ENCODE results near the gene AKR1D1. TPM values are rescaled to one million over a fixed set of nuclear protein-coding genes. Genes with fewer than 3 reads are reported as not detected.

Gene AKR1D1
- total RNA-seq, 1 experiment from 2014 or later, result 2.3 TPM

DNA sequence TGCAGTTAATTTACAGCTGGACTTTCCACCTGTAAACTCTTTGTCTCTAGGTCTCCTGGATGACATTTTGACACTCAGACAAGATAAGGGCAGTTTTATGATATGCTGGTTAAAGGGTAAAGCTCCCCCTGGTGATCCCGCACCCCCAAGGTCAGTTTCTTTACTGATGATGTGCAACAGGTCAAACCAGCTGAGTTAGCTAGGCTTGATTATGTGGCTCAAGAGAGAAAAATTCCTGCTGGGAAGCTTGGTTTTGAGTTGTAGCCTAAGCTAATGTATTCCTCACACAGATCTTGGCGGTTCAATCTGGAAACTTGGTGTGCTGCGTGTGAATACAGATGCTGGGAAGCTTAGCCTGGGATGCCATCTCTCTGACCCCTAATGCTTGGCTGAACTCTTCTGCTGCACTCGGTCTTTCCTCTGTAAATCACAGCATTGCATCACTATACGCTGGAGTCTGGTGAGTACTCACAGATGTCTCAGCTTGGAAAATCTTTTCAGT lies 11.4 kb upstream of the AKR1D1 start:
- no peaks in the 10 kb centered on the region; the same call in 1 of the 2 replicates for H3K36me3 ChIP-seq (ENCODE audit: control insufficient read depth, insufficient read depth, low read length)
- Mint-ChIP-seq H3K4me3 (ENCODE audit: unreplicated experiment) (peak overlapping the region; percentile 34), H3K9me3 (ENCODE audit: unreplicated experiment) (peaks cover 15% of the 10 kb centered on the region), H3K36me3 (ENCODE audit: insufficient read depth, unreplicated experiment) (no peaks in the 10 kb centered on the region), H3K27me3 (ENCODE audit: insufficient read depth, unreplicated experiment) (no peaks in the 10 kb centered on the region), H3K4me1 (ENCODE audit: low read depth, unreplicated experiment) (peaks cover 34% of the 10 kb centered on the region), H3K27ac (ENCODE audit: unreplicated experiment) (no peak overlapping the region)
- peak; percentile 71 to 81 for DNase-seq
- intact Hi-C loops (cut with micrococcal nuclease; ENCODE audit: unreplicated experiment), result loop anchor here (1.0 kb wide), 1 partner anchor 40 kb away; no protein-coding TSS in a partner anchor
- ChIA-PET POLR2A (interaction anchor here (0.7 kb wide), 1 partner anchor 35 kb away, joined by 3 read pairs; no protein-coding TSS in a partner anchor), CTCF (interaction anchor here (1.4 kb wide), 1 partner anchor 674 kb away, joined by 4 read pairs; no protein-coding TSS in a partner anchor)
- peaks cover 51% of the 10 kb centered on the region for H3K4me1 ChIP-seq
- BruUV-seq (replicated peaks), result no TSS peak
- no peaks in the 10 kb centered on the region for H3K27me3 ChIP-seq (replicated peaks; ENCODE audit: control insufficient read depth, insufficient read depth, low read length)
- peaks cover 3% of the 10 kb centered on the region; the same call in 1 of the 2 replicates for H3K9me3 ChIP-seq
- peak overlapping the region; percentile 17 for H3K4me3 ChIP-seq (ENCODE audit: low read depth, low read length)
- peak in 1 of 2 experiments; percentile 37 for TF ChIP-seq CTCF (IDR thresholded peaks at IDR 0.05; ENCODE audit: insufficient read depth in 1 of 2, low read depth in 1 of 2, low read length in 1 of 2, severe bottlenecking in 1 of 2, unreplicated experiment in 1 of 2)

DNA sequence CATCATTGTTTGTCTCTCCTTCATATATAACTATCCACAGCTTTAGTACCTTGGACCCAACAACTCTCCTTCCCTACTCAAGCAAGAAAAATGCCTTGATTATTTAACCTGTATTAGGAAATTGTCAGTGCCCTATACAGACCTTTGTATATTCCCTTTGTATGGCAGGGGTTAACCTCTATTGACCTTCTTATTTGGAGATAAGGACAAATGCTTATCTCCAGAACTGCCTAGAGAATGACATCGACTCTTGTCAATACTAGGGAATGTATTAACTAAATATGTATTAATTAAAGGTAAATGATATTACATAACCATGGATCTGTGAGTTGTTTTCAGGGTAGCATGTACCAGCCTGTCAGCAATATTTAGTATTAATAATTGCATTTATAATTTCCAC lies 10.4 kb upstream of the AKR1D1 start:
- CTCF ChIA-PET, result interaction anchor here (1.4 kb wide), 1 partner anchor 673 kb away, joined by 4 read pairs; no protein-coding TSS in a partner anchor
- peak in 1 of 2 experiments; percentile 28 for DNase-seq
- intact Hi-C loops (cut with micrococcal nuclease; ENCODE audit: unreplicated experiment), result loop anchor here (1.0 kb wide), 1 partner anchor 41 kb away; no protein-coding TSS in a partner anchor
- Mint-ChIP-seq H3K36me3 (ENCODE audit: insufficient read depth, unreplicated experiment) (no peaks in the 10 kb centered on the region), H3K9me3 (ENCODE audit: unreplicated experiment) (peaks cover 20% of the 10 kb centered on the region), H3K27ac (ENCODE audit: unreplicated experiment) (no peak overlapping the region), H3K4me1 (ENCODE audit: low read depth, unreplicated experiment) (peaks cover 34% of the 10 kb centered on the region), H3K27me3 (ENCODE audit: insufficient read depth, unreplicated experiment) (no peaks in the 10 kb centered on the region), H3K4me3 (ENCODE audit: unreplicated experiment) (peak overlapping the region; percentile 62)
- BruUV-seq (replicated peaks), result no TSS peak
- H3K4me1 ChIP-seq, result peaks cover 51% of the 10 kb centered on the region
- H3K27me3 ChIP-seq (replicated peaks; ENCODE audit: control insufficient read depth, insufficient read depth, low read length), result no peaks in the 10 kb centered on the region
- H3K36me3 ChIP-seq (ENCODE audit: control insufficient read depth, insufficient read depth, low read length), result no peaks in the 10 kb centered on the region; the same call in 1 of the 2 replicates
- no peak for TF ChIP-seq CTCF (IDR thresholded peaks at IDR 0.05; ENCODE audit: insufficient read depth in 1 of 2, low read depth in 1 of 2, low read length in 1 of 2, severe bottlenecking in 1 of 2, unreplicated experiment in 1 of 2)
- H3K4me3 ChIP-seq (ENCODE audit: low read depth, low read length), result peak overlapping the region; percentile 3; the same call in 1 of the 2 replicates
- POLR2A ChIA-PET, result interaction anchor here (0.5 to 0.6 kb wide), 2 partner anchors 12 to 51 kb away, joined by 3 read pairs; no protein-coding TSS in a partner anchor
- H3K9me3 ChIP-seq, result peaks cover 3% of the 10 kb centered on the region; the same call in 1 of the 2 replicates

DNA sequence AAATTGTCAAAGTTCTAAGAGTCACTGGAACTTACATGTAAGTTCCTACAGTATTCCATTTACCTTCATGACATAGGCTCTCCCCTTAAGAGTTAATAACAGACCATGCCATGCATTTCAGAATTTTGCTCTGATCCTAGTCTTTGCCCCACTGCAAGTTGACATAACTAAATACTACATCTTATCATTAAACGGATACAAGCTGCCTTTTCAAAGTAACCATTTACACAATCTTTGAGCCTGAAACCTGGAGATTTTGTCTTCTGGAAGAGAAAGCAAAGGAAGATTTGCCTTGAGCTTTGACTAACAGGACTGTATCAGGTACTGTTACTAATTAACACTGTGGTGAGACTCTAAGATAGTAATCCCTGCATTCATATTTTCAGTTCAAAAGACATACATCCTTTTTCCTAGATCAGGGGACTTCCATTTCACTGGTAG lies 9.3 kb upstream of the AKR1D1 start:
- Mint-ChIP-seq H3K36me3 (ENCODE audit: insufficient read depth, unreplicated experiment) (no peaks in the 10 kb centered on the region), H3K4me3 (ENCODE audit: unreplicated experiment) (peak overlapping the region; percentile 34), H3K4me1 (ENCODE audit: low read depth, unreplicated experiment) (peaks cover 29% of the 10 kb centered on the region), H3K9me3 (ENCODE audit: unreplicated experiment) (peaks cover 25% of the 10 kb centered on the region), H3K27me3 (ENCODE audit: insufficient read depth, unreplicated experiment) (no peaks in the 10 kb centered on the region), H3K27ac (ENCODE audit: unreplicated experiment) (no peak overlapping the region)
- intact Hi-C loops (cut with micrococcal nuclease; ENCODE audit: unreplicated experiment), result no loop called here
- Histone ChIP-seq H3K4me3 (ENCODE audit: low read depth, low read length) (no peak overlapping the region), H3K27me3 (replicated peaks; ENCODE audit: control insufficient read depth, insufficient read depth, low read length) (no peaks in the 10 kb centered on the region), H3K4me1 (peaks cover 51% of the 10 kb centered on the region), H3K9me3 (peaks cover 3% of the 10 kb centered on the region; the same call in 1 of the 2 replicates), H3K36me3 (ENCODE audit: control insufficient read depth, insufficient read depth, low read length) (no peaks in the 10 kb centered on the region; the same call in 1 of the 2 replicates)
- peak in 1 of 2 experiments; percentile 15 for DNase-seq
- no peak for TF ChIP-seq CTCF (IDR thresholded peaks at IDR 0.05; ENCODE audit: insufficient read depth in 1 of 2, low read depth in 1 of 2, low read length in 1 of 2, severe bottlenecking in 1 of 2, unreplicated experiment in 1 of 2)
- CTCF ChIA-PET, result interaction anchor here (0.5 kb wide), 1 partner anchor 166 kb away, joined by 7 read pairs; no protein-coding TSS in a partner anchor
- no TSS peak for BruUV-seq (replicated peaks)
- POLR2A ChIA-PET, result no interaction called here

Data from Caco-2 (cell line).